CD14-positive monocyte (primary cell): ENCODE data around the gene LTF. TPM values are rescaled to one million over a fixed set of nuclear protein-coding genes. Genes with fewer than 3 reads are reported as not detected.
"Not testable (repeated sequence)": the region's sequence is repeated elsewhere in the genome, so short reads cannot be mapped to it uniquely, and the experiment has no call there.

ENCODE experiments used
- DNase-seq, 3 donors: peaks; one replicate each; pipeline ENCODE4 v3.0.0-alpha.2; 2011 to 2022
- H2AFZ ChIP-seq: 2 replicates; pipeline ENCODE4 v1.6.0; 2012; ENCODE audit warnings: mild to moderate bottlenecking, low read depth, low read length, inconsistent platforms; ENCODE audit not compliant: insufficient read depth, poor library complexity, severe bottlenecking
- H3K27ac ChIP-seq, 2 donors: 1 replicate in 1 of 2; 2 replicates in 1 of 2; pipeline ENCODE4 v1.5.1; 2012 to 2013; ENCODE audit warnings: low read length in 2 of 2, control low read depth in 1 of 2, inconsistent platforms in 1 of 2, low read depth in 1 of 2, mild to moderate bottlenecking in 1 of 2
- H3K27me3 ChIP-seq, 2 donors: one replicate each; pipeline versions ENCODE4 v1.6.0 to v1.6.1; 2011 to 2013; ENCODE audit warnings: low read length in 2 of 2; ENCODE audit not compliant: control insufficient read depth in 2 of 2, insufficient read depth in 2 of 2
- H3K36me3 ChIP-seq, 2 donors: replicated peaks in 1 of 2; 1 replicate in 1 of 2; 2 replicates in 1 of 2; pipeline versions ENCODE4 v1.5.1 to v1.6.1; 2012 to 2013; ENCODE audit warnings: low read length in 2 of 2, control low read depth in 1 of 2, inconsistent platforms in 1 of 2, mild to moderate bottlenecking in 1 of 2; ENCODE audit not compliant: insufficient read depth in 2 of 2, control insufficient read depth in 1 of 2
- H3K4me1 ChIP-seq, 2 donors: 1 replicate in 1 of 2; 2 replicates in 1 of 2; pipeline versions ENCODE4 v1.5.1 to v1.6.1; 2012 to 2013; ENCODE audit warnings: low read length in 2 of 2, control low read depth in 1 of 2, inconsistent platforms in 1 of 2, mild to moderate bottlenecking in 1 of 2, moderate library complexity in 1 of 2; ENCODE audit not compliant: insufficient read depth in 2 of 2, control insufficient read depth in 1 of 2
- H3K4me2 ChIP-seq: replicated peaks from 2 replicates; pipeline ENCODE3; 2012; ENCODE audit warnings: low read length, moderate library complexity, mild to moderate bottlenecking; ENCODE audit not compliant: poor library complexity, severe bottlenecking; ENCODE audit errors: extremely low read depth
- H3K4me3 ChIP-seq, 3 experiments: fragments of 200-600 bp in 1 of 3; sonication (generic) in 1 of 3; replicated peaks in 1 of 3; 1 replicate in 2 of 3; 2 replicates in 1 of 3; pipeline ENCODE4 v1.5.1; 2011 to 2013; ENCODE audit warnings: low read length in 3 of 3, mild to moderate bottlenecking in 3 of 3, control low read depth in 2 of 3, low read depth in 2 of 3, inconsistent platforms in 1 of 3, moderate library complexity in 1 of 3
- H3K79me2 ChIP-seq: 2 replicates; pipeline ENCODE4 v1.6.0; 2012; ENCODE audit warnings: mild to moderate bottlenecking, control low read depth, inconsistent platforms, low read length, moderate library complexity; ENCODE audit not compliant: insufficient read depth
- H3K9ac ChIP-seq: 2 replicates; pipeline ENCODE4 v1.6.0; 2017; ENCODE audit warnings: low read length, mild to moderate bottlenecking; ENCODE audit not compliant: insufficient read depth, poor library complexity, severe bottlenecking
- H3K9me3 ChIP-seq, 2 donors: replicated peaks in 1 of 2; 1 replicate in 1 of 2; 2 replicates in 1 of 2; pipeline versions ENCODE4 v1.5.1 to v1.6.1; 2012 to 2013; ENCODE audit warnings: low read length in 2 of 2, control low read depth in 1 of 2; ENCODE audit not compliant: control insufficient read depth in 1 of 2, insufficient read depth in 1 of 2
- H4K20me1 ChIP-seq: 2 replicates; pipeline ENCODE4 v1.6.0; 2012; ENCODE audit warnings: mild to moderate bottlenecking, low read length, control low read depth, moderate library complexity; ENCODE audit not compliant: insufficient read depth
- H3K27ac Mint-ChIP-seq, 7 donors: one replicate each; pipeline ENCODE4 v1.8.0; 2020; ENCODE audit warnings: mild to moderate bottlenecking in 7 of 7, mixed read lengths in 7 of 7, moderate library complexity in 6 of 7, inconsistent platforms in 2 of 7
- H3K27me3 Mint-ChIP-seq, 3 donors: one replicate each; pipeline ENCODE4 v1.8.0; 2021 to 2022; ENCODE audit warnings: low read depth in 3 of 3, mild to moderate bottlenecking in 3 of 3, mixed read lengths in 3 of 3, moderate library complexity in 3 of 3, inconsistent platforms in 1 of 3
- H3K36me3 Mint-ChIP-seq, 2 donors: one replicate each; pipeline ENCODE4 v1.8.0; 2020; ENCODE audit warnings: mixed read lengths in 2 of 2, inconsistent platforms in 1 of 2, mild to moderate bottlenecking in 1 of 2
- H3K4me1 Mint-ChIP-seq: one replicate; pipeline ENCODE4 v1.8.0; 2020; ENCODE audit warnings: mild to moderate bottlenecking, mixed read lengths
- H3K4me3 Mint-ChIP-seq, 2 donors: one replicate each; pipeline ENCODE4 v1.8.0; 2020; ENCODE audit warnings: mild to moderate bottlenecking in 2 of 2, mixed read lengths in 2 of 2, moderate library complexity in 1 of 2
- H3K9me3 Mint-ChIP-seq, 7 donors: one replicate each; pipeline ENCODE4 v1.8.0; 2020 to 2022; ENCODE audit warnings: mixed read lengths in 7 of 7, mild to moderate bottlenecking in 6 of 7, moderate library complexity in 6 of 7, inconsistent platforms in 2 of 7
- CTCF ChIP-seq: fragments of 200-600 bp; IDR thresholded peaks from one replicate; pipeline ENCODE4 v1.8.0; 2022; ENCODE audit warnings: antibody characterized with exemption, mild to moderate bottlenecking
- WGBS: methylation state at CpG from one replicate; pipeline ENCODE4 v1.1.5; 2013; ENCODE audit warnings: missing lambda C conversion rate; ENCODE audit not compliant: insufficient coverage; 5-methylcytosine and 5-hydroxymethylcytosine counted together
- intact Hi-C, 2 donors: fragments of 100-400 bp; cut with micrococcal nuclease; formaldehyde crosslinking; loops; one replicate each; pipeline versions ENCODE4 v1.15.0 to v1.15.1; 2023
- polyA plus RNA-seq, 3 donors: library from polyadenylated mRNA; depleted of rRNA in 1 of 3; unstranded in 2 of 3; stranded (reverse) in 1 of 3; fragments of 300-500 nt in 2 of 3; fragments of >200 nt in 1 of 3; fragmentation: Illumina TruSeq in 2 of 3; gene quantifications; 1 replicate in 2 of 3; 2 replicates in 1 of 3; pipeline ENCODE4 v1.2.3, GENCODE V29; 2012 to 2021

LTF gene
- polyA plus RNA-seq, 3 donors: not detected

GRCh38 chr3:46427916-46428833 is 36.5 kb downstream of the LTF start:
- H3K9ac ChIP-seq: no peak overlapping the region
- H3K4me1 ChIP-seq: peaks cover 0 to 7% of the 10 kb centered on the region in 2 donors
- peaks cover 11% of the 10 kb centered on the region for H3K4me1 Mint-ChIP-seq
- no peak overlapping the region for H3K4me2 ChIP-seq
- no peak overlapping the region for H2AFZ ChIP-seq
- intact Hi-C loops: no loop called here
- H3K27me3 Mint-ChIP-seq: no peaks in the 10 kb centered on the region
- H3K36me3 Mint-ChIP-seq: peaks cover 0 to 2% of the 10 kb centered on the region in 2 donors
- H4K20me1 ChIP-seq: no peaks in the 10 kb centered on the region
- H3K4me3 ChIP-seq: no peak overlapping the region
- H3K79me2 ChIP-seq: no peaks in the 10 kb centered on the region
- no peak for TF ChIP-seq CTCF
- no peak overlapping the region for H3K27ac ChIP-seq
- peaks cover 11 to 19% (median 15%) of the 10 kb centered on the region in 7 donors for H3K9me3 Mint-ChIP-seq
- no peaks in the 10 kb centered on the region for H3K36me3 ChIP-seq
- WGBS: 91% methylated on average over 5 of the region's 10 CpGs
- no peak overlapping the region for H3K27ac Mint-ChIP-seq
- no peaks in the 10 kb centered on the region for H3K27me3 ChIP-seq
- H3K4me3 Mint-ChIP-seq: no peak overlapping the region
- H3K9me3 ChIP-seq: peaks cover 11 to 13% of the 10 kb centered on the region in 2 donors
- DNase-seq: no peak

- H3K4me3 Mint-ChIP-seq, H3K27me3 ChIP-seq: not testable (repeated sequence)
Observed at GRCh38 chr3:46427404-46427803, 37.3 kb downstream of the LTF start.

GRCh38 chr3:46426476-46426875 is 38.2 kb downstream of the LTF start:
- H3K27me3 ChIP-seq, H3K9me3 Mint-ChIP-seq, H3K27ac ChIP-seq, DNase-seq, H3K36me3 Mint-ChIP-seq, H4K20me1 ChIP-seq, H3K79me2 ChIP-seq, H3K27me3 Mint-ChIP-seq, H2AFZ ChIP-seq, H3K36me3 ChIP-seq, H3K4me1 Mint-ChIP-seq, H3K9ac ChIP-seq, H3K4me3 ChIP-seq, H3K9me3 ChIP-seq, H3K4me3 Mint-ChIP-seq, intact Hi-C loops, H3K4me1 ChIP-seq, H3K27ac Mint-ChIP-seq, H3K4me2 ChIP-seq: not testable (repeated sequence)
- WGBS: 40% methylated on average over 2 of the region's 4 CpGs

More at GRCh38 chr3:46427404-46427803, 37.3 kb downstream of the LTF start:
- WGBS: no CpG with 5 or more reads among the region's 8 CpGs
- H3K36me3 ChIP-seq, H3K4me2 ChIP-seq, DNase-seq, intact Hi-C loops, H3K4me1 ChIP-seq, H3K27me3 Mint-ChIP-seq, H4K20me1 ChIP-seq, H3K9ac ChIP-seq, H3K27ac Mint-ChIP-seq, H3K79me2 ChIP-seq, H2AFZ ChIP-seq, H3K27ac ChIP-seq, H3K36me3 Mint-ChIP-seq, H3K4me1 Mint-ChIP-seq, H3K4me3 ChIP-seq: not testable (repeated sequence)
- peaks cover 9 to 17% (median 14%) of the 10 kb centered on the region in 7 donors for H3K9me3 Mint-ChIP-seq
- H3K9me3 ChIP-seq: peaks cover 9 to 11% of the 10 kb centered on the region in 2 donors
